Measurements from ENCODE around the gene ACAA1.
A peak's percentile ranks its signal among the peaks of the same experiment; 100 is the strongest.
"Not testable (repeated sequence)": the region's sequence is repeated elsewhere in the genome, so short reads cannot be mapped to it uniquely, and the experiment has no call there.

ACAA1 gene, protein sequence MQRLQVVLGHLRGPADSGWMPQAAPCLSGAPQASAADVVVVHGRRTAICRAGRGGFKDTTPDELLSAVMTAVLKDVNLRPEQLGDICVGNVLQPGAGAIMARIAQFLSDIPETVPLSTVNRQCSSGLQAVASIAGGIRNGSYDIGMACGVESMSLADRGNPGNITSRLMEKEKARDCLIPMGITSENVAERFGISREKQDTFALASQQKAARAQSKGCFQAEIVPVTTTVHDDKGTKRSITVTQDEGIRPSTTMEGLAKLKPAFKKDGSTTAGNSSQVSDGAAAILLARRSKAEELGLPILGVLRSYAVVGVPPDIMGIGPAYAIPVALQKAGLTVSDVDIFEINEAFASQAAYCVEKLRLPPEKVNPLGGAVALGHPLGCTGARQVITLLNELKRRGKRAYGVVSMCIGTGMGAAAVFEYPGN

DNA sequence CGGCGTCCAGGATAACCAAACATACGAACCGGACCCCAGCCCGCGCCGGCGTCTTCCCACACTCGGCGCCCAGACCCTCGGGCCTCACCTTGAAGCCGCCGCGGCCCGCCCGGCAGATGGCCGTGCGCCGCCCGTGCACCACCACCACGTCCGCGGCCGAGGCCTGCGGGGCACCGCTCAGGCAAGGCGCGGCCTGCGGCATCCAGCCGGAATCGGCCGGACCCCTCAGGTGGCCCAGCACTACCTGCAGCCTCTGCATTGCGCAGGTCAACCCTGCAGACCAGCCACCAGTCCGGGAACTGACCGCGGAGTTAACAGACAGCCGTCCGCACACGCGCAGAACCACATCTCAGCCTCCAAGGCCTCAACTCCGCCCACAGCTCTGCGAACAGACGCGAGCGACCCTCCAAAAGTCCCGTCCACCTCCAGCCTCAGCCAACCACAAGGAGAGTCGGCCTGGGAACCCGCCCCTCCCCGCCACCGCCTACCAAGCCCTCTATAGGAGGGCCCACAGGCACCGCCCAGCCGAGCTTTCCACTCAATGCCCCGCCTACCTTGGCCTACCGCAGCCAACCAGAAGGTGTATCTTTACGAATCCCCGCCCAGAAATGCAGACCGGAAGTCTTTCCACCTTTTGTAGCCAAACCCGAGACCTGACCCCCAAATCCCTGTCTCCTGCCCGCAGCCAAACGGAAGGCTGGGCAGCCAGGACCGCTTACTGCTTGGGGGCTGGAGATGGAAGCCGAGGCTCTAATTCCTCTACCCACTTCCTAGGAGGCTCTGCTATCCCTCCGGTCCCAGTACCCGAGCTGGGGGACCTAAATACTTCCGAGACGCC is at the start of gene ACAA1:
Gene ACAA1, minus strand, starts transcription at position 351 of the 838 bp plus-strand sequence. Its CDS starts 92 bp downstream, at position 259.
- DNase-seq (ENCODE audit: low read depth in 1 of 2, low spot score in 1 of 2), result peak; percentile 93

DNA sequence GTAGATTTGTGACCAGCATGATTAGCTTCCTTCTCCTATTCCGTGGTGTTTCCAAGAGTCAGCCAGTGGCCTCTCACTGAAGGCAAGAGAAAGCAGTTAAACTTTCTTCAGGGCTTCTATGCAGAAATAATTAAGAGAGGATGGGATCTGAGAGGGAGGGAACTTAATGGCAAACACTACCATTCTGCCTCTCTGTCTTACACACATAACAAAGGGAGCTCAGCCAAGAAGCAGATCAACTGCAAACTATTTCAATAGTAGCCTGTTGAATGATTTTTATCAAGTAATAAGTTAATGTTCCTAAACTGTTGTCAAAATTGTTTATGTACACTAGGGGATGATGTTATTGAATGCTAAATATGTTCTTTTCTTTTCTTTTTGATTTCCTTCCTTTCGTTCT is 40.3 kb upstream of the ACAA1 start:
- DNase-seq (ENCODE audit: low read depth in 1 of 2, low spot score in 1 of 2), result no peak

DNA sequence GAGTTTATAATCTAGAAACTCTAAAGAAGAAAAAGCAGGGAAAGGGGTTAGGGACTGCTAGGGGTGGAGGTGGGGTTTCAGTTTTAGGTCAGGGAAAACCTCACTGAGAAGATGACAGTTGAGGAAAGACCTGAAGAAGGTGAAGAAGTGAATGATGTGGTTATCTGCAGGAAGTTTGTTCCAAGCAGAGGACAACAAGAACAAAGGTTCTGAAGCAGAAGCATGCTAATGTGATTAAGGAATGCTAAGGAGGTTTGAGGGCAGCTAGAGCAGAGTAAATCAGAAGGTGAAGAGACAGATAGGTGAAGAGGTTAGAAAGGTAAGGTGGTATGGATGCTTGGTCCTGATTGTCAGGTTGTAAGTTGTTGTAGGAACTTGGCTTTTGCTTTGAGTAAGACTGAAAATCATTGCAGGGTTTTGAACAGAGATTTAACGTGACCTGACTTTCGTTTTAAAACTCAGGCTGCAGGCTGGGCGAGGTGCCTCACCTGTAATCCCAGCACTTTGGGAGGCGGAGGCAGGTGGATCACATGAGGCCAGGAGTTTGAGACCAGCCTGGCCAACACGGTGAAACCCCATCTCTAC is 37.0 kb upstream of the ACAA1 start:
- no peak for DNase-seq (ENCODE audit: low read depth in 1 of 2, low spot score in 1 of 2)

DNA sequence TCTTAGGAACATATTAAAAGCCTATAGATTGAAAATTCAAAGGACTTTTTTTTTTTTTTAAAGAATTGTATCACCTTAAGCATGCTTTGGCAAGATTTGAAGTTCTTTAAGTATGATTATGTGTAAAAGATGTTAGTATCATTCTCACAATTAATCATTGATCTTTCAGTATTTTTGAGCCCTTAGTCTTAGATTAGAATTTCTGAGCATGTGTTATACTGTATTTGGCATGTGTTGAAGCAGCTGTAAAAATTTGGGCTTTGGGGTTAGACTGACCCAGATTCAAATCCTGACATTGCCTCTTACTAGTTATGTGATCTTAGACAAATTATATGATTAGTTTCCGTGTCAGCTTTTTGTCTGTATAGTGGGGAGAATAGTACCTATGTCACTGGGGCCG is 34.7 kb upstream of the ACAA1 start:
- no peak for DNase-seq (ENCODE audit: low read depth in 1 of 2, low spot score in 1 of 2)

DNA sequence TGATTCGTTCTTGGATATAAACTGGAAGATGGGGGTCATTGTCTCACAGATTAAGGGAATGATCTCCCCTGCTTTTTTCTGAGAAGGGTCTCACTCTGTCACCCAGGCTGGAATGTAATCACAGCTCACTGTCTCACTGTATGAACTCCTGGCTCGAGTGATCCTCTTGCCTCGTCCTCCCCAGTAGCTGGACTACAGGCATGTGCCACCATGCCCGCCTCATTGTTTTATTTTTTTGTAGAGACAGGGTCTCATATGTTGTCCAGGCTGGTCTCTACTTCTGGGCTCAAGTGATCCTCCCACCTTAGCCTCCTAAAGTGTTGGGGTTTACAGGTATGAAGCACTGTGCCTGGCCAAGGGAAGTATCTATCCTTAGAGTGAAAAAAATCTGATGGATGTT is 33.8 kb upstream of the ACAA1 start:
- no peak for DNase-seq (ENCODE audit: low read depth in 1 of 2, low spot score in 1 of 2)

DNA sequence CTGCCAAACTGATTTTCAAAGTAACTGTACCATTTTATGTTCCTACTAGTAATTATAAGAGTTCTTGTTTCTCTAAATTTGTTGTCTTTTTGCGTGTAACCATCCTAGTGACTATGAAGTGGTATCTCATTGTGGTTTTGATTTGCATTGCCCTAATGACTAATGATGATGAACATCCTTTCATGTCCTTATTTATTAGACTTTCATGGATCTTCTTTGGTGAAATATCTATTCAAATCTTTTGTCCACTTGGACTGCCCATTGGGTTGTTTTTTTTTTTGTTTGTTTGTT is 32.0 kb upstream of the ACAA1 start:
- no peak for DNase-seq (ENCODE audit: low read depth in 1 of 2, low spot score in 1 of 2)

DNA sequence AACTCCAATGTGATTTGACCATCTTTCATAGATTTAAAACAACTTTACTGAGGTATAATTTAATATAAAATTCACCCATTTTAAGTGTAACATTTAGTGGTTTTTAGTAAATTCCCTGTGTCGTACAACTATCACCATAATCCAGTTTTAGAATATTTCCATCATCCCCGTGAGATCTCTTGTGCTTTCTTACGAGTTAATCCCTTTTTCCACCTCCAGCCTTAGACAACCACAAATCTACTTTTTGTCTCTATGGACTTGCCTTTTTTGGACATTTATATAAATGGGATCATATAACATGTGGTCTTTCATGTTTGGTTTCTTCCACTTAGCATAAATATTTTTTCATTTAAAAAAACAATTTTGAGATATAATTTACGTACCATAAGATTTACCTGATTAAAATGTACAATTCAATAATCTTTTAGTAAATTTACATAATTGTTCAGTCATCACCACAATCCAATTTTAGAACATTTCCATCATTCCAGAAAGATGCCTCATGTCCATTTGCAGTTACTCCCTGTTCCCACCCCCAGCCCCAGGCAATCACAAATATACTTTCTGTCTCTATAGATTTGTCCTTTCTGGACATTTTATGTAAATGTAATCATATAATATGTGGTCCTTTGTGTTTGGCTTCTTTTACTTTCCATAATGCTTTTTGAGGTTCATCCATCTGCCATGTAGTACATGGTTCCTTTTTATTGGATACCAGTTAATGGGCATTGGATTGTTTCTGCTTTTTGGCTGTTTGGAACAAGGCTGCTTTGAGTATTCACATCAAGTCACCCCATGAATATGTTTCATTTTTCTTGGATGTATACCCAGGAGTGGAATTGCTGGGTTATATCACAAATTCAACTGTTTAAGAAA is 31.5 kb upstream of the ACAA1 start:
- DNase-seq (ENCODE audit: low read depth in 1 of 2, low spot score in 1 of 2), result no peak

DNA sequence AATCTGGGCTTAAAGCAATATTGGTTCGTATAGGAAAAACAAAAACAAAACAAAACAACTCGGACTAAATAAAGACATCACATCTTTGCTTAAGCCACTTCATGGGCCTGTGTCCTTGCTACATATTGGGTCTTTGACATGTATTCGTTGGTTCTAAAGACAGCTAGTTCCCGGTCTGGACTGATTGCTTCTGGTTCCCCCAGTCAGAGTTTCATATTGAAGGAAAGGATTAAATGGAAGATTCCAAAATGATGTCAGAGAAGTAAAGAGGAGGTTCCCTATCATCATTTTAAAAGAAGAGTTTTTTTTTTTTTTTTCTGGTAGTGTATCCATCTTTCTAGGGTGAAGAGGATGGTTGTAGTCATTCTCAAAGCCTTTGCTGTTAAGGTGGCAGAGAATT is 30.7 kb upstream of the ACAA1 start:
- no peak for DNase-seq (ENCODE audit: low read depth in 1 of 2, low spot score in 1 of 2)

DNA sequence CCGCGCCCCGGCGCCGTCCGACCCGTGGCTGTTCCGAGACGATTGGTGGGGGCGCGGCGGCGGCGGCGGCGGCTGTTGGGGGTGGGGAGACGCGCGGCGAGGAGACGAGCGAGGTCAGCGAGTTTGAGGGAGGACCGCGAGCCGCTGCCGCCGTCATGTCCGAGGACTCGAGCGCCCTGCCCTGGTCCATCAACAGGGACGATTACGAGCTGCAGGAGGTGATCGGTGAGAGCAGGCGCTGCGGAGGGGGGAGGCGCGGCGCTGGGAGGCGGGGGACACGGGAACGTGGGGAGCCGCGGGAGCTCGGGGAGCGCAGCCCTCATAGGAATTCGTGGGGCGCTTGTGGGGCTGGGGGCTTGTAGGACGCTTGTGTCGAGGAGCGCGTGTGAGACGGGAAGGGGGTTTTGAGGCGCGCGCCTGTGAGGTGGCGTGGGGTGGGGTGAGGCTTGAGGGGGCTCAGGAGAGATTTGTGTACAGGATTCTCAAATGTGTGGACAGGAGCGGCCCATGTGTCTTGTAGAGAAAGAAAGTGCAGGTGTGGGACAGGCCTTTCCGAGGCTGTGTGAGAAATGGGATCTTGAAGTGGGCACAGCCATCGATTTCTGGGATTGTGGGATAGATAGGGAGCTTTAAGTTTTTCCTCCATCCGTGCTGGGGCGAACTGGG is 28.9 kb upstream of the ACAA1 start:
- DNase-seq (ENCODE audit: low read depth in 1 of 2, low spot score in 1 of 2), result no peak

DNA sequence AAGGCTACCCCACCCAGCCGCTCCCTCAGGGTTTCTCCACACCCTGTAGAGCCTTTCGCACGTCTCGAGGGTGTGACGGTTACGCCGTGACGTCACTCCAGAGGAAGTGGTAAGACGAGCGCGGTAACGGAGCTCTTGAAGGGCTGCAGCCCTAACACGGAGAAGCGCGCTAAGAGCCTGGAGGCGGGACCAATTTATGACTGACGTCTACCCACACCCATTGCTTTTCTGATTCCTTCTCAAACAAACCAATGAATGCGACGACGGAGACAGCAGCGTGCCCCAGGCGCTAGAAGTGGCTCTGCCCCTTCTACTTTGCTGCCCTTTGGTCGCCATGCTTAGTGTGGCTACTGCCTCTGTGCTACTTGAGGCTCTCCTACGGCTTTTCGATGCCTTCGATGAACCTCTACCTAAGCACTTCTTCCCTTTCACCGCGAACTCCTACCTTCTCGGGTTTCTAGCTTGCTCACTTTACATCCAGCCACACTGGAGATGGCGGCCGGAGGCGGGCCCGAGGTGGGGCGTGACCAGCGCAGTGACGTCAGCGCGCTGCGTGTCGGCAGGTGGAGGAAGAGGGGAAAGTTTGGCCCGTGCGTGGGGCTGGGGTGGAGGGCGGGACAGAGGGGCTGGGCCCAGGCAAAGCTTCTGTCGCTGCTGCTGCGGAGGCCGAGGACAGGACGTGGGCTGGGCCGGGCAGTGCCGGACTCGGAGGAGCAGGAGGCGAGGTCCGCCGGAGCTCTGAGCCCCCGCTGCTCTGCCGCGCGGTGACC is 28.2 kb upstream of the ACAA1 start, which contains the start of gene OXSR1:
Gene OXSR1, plus strand, starts transcription at position 586 of the 770 bp plus-strand sequence. CDS start 340 bp downstream, outside the sequence.
- peak; percentile 88 to 93 for DNase-seq (ENCODE audit: low read depth in 1 of 2, low spot score in 1 of 2)

DNA sequence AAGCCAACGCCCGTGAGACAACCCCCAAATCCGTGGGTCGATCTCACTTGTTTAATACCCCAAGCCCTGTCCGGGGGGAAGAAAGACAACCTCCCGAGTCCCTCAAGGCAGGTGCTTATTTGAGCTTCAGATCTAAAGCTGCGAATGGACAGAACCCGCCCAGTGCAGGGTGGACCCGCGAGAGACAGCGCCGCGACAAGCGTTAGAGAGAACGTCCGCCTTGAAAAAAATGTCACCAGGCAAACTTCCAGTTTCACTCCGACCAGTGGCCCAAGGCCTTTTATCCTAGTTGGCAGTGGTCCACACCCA is 27.7 kb upstream of the ACAA1 start:
- DNase-seq (ENCODE audit: low read depth in 1 of 2, low spot score in 1 of 2), result no peak

DNA sequence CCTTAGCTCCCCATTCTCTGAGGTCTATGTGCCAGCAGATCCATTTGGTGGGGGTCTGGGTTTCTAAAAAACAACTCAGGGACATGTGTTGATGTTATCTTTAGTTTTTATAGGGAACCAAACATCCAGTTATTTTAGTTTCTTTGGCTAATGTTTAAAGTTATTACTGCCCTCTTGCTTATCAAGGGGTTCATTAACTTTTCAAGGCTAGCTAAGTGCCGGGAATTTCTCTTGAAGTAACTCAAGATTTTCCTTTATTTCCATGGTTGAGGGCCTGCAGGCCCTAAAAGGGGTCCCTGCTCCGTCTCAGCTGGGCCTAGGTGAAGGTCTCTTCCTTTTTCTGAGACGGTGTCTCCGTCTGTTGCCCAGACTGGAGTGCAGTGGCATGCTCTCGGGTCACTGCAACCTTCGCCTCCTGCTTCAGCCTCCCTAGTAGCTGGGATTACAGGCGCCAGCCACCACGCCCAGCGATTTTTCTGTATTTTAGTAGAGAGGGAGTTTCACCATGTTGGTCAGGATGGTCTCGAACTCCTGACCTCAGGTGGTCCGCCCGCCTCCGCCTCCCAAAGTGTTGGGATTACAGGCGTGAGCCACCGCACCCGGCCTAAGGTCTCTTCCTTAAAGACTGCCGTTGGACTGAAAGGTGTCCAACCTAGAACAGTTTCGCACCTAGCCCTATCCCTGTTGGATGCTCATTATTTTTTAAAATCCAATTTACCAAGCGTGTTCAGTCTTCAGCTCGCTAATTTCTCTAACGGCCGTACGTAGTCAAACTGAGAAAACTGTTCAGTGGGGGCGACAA is 27.1 kb upstream of the ACAA1 start:
- DNase-seq (ENCODE audit: low read depth in 1 of 2, low spot score in 1 of 2), result no peak

DNA sequence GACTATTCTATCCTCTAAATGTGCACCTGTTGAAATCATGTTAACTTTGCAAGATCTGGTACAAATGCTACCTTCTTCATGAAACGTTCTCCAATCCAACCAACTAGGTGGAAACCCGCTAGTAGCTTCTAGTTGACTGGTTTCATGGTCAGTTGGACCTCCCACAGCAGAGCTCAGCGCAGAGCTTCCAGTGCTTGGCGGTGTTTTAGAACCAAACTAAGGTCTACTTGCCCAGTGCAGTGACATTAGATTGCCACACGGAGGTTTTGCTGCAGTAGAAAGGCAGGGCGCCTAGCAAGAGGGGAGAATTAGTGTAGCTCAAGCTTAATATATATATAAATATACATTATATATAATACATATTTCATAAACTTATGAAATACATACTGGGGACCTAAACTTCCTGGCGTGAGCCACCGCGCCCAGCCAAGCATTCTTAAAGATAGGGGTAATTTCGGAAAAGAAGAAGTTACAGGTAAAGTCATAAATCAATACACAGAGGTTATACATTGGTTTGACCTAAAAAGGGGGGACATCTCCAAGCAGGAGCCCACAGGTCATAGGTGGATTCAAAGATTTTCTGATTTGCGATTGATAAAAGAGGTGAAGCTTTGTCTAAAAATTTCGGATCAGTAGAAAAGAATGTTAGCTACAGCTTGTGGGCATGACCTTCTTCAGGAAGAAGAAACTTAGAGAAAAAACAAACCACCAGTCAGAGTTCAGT is 26.4 kb upstream of the ACAA1 start:
- DNase-seq (ENCODE audit: low read depth in 1 of 2, low spot score in 1 of 2), result no peak

DNA sequence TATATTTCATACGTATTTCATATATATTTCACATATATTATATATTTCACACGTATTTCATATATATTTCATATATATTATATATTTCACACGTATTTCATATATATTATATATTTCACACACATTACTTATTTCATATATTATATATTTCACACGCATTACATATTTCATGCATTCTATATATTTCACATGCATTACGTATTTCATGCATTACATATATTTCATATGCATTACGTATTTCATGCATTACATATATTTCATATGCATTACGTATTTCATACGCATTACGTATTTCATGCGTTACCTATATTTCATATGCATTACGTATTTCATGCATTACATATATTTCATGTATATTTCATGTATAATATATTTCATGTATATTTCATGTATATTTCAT is 23.8 kb upstream of the ACAA1 start:
- DNase-seq (ENCODE audit: low read depth in 1 of 2, low spot score in 1 of 2), result not testable (repeated sequence)

DNA sequence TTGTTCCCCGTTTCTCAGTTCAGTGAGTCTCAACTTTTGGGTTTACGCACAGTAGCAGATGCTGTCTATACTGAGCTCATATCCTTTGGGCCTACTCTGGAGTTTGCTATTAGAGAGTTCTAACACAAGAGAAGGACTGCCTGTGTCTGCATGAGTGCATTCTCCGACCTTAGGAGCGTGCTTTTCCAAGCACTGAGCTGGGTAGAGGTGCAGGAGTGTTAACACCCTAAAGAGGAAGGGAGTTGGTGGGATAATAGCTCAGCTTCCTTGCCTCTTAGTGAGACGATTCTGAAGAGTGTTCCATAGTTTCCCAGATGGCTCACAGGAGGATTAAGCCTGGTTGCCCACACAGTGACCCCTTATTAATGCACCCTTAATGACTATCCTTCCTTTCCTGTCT is 21.5 kb upstream of the ACAA1 start:
- no peak for DNase-seq (ENCODE audit: low read depth in 1 of 2, low spot score in 1 of 2)

DNA sequence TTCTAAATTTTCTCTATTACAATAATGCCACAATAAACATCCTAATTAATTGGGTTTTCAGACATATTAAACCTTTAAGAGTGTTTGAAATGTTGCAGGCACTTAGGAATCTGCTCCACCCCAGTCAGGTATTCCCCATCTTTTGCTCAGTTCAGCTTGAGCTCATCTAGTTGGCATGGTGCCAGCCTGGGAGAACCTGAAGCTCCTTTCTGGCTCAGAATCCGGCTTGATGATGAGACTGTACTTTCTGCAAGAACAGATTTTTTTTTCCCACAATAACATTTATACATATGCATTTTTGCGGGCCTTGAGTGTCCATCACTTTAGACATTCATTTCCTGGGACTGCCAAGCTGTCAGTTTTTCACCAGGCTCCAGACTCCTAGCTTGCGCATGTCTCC is 20.7 kb upstream of the ACAA1 start:
- no peak for DNase-seq (ENCODE audit: low read depth in 1 of 2, low spot score in 1 of 2)

DNA sequence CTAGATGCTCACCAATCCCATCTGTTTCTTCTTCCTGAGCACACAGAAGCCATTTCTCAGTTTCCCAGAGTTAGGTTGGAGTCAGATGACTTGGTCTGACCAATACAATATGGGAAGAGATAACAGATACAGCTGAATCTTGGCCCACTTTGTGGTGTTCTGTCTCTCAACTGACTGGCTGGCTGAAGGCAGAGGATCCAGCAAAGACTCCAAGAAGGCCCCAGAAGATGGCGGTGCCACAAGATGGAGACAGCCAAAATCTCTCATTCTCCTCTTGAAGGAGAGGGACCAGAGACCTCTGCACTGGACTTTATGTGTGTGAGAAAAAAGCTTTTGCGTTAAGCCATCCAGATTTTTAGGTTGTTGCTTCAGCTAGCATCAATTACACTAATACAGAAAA is 20.2 kb upstream of the ACAA1 start:
- DNase-seq (ENCODE audit: low read depth in 1 of 2, low spot score in 1 of 2), result no peak

DNA sequence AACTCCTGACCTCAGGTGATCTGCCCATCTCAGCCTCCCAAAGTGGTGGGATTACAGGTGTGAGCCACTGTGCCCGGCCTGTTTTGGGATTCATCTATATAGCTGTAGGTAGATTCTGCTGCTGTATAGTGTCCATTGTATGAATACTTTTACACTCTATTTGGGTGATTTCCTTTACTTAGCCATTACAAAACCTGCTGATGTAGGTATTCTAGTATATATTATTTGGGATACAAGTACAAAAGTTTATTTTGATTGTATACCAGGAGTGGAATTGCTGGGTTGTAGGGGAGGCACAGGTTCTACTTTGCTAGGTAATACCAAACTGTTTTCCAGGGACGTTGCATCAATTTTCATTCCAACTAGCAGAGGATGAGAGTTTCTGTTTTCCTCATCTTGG is 18.9 kb upstream of the ACAA1 start:
- DNase-seq (ENCODE audit: low read depth in 1 of 2, low spot score in 1 of 2), result no peak

Data from stimulated activated CD4-positive, alpha-beta T cell treated with anti-CD3 and anti-CD28 coated beads, Interleukin-15, amount 100 ng/mL, for 1 hour (primary cell).